Hepatocyte (in vitro differentiated cells): Measurements from ENCODE around the gene DENND6B. TPM values are rescaled to one million over a fixed set of nuclear protein-coding genes. Genes with fewer than 3 reads are reported as not detected.
A peak's percentile ranks its signal among the peaks of the same experiment; 100 is the strongest.

ENCODE experiments used
- DNase-seq: peaks from one replicate; pipeline ENCODE4 v3.0.0-alpha.2; 2016; ENCODE audit warnings: low spot score
- H2AFZ ChIP-seq: fragments of 200-600 bp; sonication (generic); 2 replicates; pipeline ENCODE4 v1.6.0; 2016; ENCODE audit warnings: antibody characterized with exemption, mild to moderate bottlenecking
- H3K27ac ChIP-seq: fragments of 200-600 bp; sonication (generic); 2 replicates; pipeline ENCODE4 v1.5.1; 2016; ENCODE audit warnings: mild to moderate bottlenecking
- H3K27me3 ChIP-seq: fragments of 200-600 bp; sonication (generic); 2 replicates; pipeline ENCODE4 v1.6.1; 2016
- H3K36me3 ChIP-seq: fragments of 200-600 bp; sonication (generic); replicated peaks from 2 replicates; pipeline ENCODE4 v1.5.1; 2016; ENCODE audit warnings: low read depth; ENCODE audit not compliant: insufficient read depth
- H3K4me1 ChIP-seq: fragments of 200-600 bp; sonication (generic); 2 replicates; pipeline ENCODE4 v1.5.1; 2016; ENCODE audit warnings: mild to moderate bottlenecking, moderate library complexity; ENCODE audit not compliant: insufficient read depth
- H3K4me2 ChIP-seq: fragments of 200-600 bp; sonication (generic); 2 replicates; pipeline ENCODE4 v1.6.0; 2016
- H3K4me3 ChIP-seq: fragments of 200-600 bp; sonication (generic); 2 replicates; pipeline ENCODE4 v1.5.1; 2016; ENCODE audit warnings: mild to moderate bottlenecking
- H3K79me2 ChIP-seq: fragments of 200-600 bp; sonication (generic); 2 replicates; pipeline ENCODE4 v1.6.0; 2017; ENCODE audit warnings: mild to moderate bottlenecking
- H3K9me2 ChIP-seq: fragments of 200-600 bp; sonication (generic); replicated peaks from 2 replicates; pipeline ENCODE4 v1.6.0; 2017; ENCODE audit warnings: mild to moderate bottlenecking; ENCODE audit not compliant: insufficient read depth
- H3K9me3 ChIP-seq: fragments of 200-600 bp; sonication (generic); 2 replicates; pipeline ENCODE4 v1.5.1; 2016; ENCODE audit warnings: low read depth, mild to moderate bottlenecking
- H4K20me1 ChIP-seq: fragments of 200-600 bp; sonication (generic); 2 replicates; pipeline ENCODE4 v1.6.0; 2016; ENCODE audit warnings: mild to moderate bottlenecking; ENCODE audit not compliant: insufficient read depth, poor library complexity, severe bottlenecking
- EZH2 ChIP-seq: fragments of 200-600 bp; sonication (generic); IDR thresholded peaks from 2 replicates; pipeline ENCODE4 v1.6.1; 2016; ENCODE audit warnings: antibody characterized with exemption, mild to moderate bottlenecking, borderline replicate concordance
- EZH2phosphoT487 ChIP-seq: fragments of 200-600 bp; sonication (generic); IDR thresholded peaks from one replicate; pipeline ENCODE4 v1.6.1; 2018; ENCODE audit warnings: antibody characterized with exemption, mild to moderate bottlenecking, low read depth, moderate library complexity; ENCODE audit not compliant: unreplicated experiment, severe bottlenecking
- WGBS: methylation state at CpG from one replicate; pipeline ENCODE4 v1.1.6; 2016; ENCODE audit warnings: low lambda C conversion rate; ENCODE audit errors: missing lambda C conversion rate; 5-methylcytosine and 5-hydroxymethylcytosine counted together
- polyA plus RNA-seq: library from polyadenylated mRNA; unstranded; fragments of >200 nt; fragmentation: Nextera tagmentation; extraction: Ambion mirVana; gene quantifications from 2 replicates; pipeline ENCODE4 v1.2.1, GENCODE V29; 2016
- total RNA-seq: library from RNA; depleted of rRNA; stranded (reverse); fragments of >200 nt; gene quantifications from 2 replicates; pipeline ENCODE4 v1.2.3, GENCODE V29; 2014
- TF ChIP-seq, protein P1 (sequence below): fragments of 200-600 bp; sonication (generic); IDR thresholded peaks from 2 replicates; pipeline ENCODE4 v1.5.1; 2016; ENCODE audit warnings: antibody characterized with exemption, mild to moderate bottlenecking; ENCODE audit not compliant: poor library complexity

The DENND6B gene
- total and polyA plus RNA-seq, 2 experiments from 2014 or later = 3.3 to 8.7 TPM

DNA sequence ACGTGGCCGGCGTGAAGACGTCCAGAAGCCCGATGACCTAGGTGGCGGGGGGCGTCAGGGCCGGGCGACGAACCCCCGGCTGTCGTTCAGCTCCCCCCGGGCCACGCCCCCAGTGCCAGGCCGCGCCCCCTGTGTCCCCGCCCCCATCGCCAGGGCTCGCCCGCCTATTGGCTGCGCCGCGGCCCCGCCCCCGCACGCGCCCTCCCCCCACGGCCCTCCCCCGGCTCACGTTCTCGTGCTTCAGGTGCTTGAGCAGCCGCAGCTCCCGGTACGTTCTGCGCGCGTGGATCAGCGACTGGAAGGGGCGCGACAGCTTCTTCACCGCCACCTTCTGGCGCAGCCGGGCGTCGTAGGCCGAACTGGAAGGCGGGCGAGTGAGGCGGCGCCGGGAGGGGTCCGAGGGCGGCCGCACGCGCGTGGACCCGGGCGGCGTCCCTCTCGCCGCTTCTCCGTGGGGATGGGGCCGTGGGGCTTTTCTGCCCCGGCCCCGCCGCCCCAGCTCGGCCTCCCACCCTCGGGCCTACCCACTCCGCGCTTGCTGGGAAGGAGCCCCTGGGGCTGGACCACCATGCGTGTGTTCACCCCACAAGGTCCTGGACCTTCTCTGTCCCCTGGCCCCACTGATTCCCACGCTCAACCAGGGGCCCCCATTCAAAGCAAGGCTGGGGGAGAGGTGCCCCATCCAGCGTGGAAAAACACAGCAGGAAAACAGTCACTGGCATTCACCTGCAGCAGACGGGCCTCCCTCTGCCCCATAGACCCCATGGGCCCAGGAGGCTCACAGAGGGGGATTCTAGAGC, 59.0 kb downstream of the DENND6B start:
- H3K27ac ChIP-seq = no peak overlapping the region
- TF ChIP-seq, protein P1, sequence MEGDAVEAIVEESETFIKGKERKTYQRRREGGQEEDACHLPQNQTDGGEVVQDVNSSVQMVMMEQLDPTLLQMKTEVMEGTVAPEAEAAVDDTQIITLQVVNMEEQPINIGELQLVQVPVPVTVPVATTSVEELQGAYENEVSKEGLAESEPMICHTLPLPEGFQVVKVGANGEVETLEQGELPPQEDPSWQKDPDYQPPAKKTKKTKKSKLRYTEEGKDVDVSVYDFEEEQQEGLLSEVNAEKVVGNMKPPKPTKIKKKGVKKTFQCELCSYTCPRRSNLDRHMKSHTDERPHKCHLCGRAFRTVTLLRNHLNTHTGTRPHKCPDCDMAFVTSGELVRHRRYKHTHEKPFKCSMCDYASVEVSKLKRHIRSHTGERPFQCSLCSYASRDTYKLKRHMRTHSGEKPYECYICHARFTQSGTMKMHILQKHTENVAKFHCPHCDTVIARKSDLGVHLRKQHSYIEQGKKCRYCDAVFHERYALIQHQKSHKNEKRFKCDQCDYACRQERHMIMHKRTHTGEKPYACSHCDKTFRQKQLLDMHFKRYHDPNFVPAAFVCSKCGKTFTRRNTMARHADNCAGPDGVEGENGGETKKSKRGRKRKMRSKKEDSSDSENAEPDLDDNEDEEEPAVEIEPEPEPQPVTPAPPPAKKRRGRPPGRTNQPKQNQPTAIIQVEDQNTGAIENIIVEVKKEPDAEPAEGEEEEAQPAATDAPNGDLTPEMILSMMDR = peak; percentile 36
- no peak for TF ChIP-seq EZH2
- peaks cover 28% of the 10 kb centered on the region for H3K27me3 ChIP-seq
- H3K9me2 ChIP-seq = no peaks in the 10 kb centered on the region
- H2AFZ ChIP-seq = no peak overlapping the region
- peak; percentile 81 for DNase-seq
- H3K9me3 ChIP-seq = no peaks in the 10 kb centered on the region
- WGBS = 13% methylated on average over 22 of the region's 75 CpGs
- no peaks in the 10 kb centered on the region for H4K20me1 ChIP-seq
- H3K4me3 ChIP-seq = no peak overlapping the region
- peak overlapping the region; percentile 82 for H3K4me2 ChIP-seq
- peaks cover 34% of the 10 kb centered on the region for H3K4me1 ChIP-seq
- H3K79me2 ChIP-seq = no peaks in the 10 kb centered on the region
- no peaks in the 10 kb centered on the region for H3K36me3 ChIP-seq

DNA sequence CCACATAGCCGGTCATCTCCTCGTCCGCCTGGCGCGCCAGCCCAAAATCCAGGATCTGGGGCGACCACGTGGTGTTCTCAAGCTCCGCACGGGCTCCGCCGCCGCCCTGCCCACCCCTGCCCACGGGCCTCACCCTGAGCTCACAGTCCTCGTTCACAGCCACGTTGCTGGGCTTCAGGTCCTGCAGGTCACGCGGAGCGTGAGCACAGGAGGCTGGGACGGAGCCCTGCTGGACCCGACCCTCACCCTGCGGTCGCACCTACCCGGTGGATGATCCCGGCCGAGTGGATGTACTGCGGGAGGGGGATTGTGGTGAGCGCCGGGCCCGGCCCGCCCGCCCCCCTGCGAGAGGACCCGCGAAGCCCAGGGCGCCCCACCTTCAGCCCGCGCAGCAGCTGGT, 59.8 kb downstream of the DENND6B start:
- H3K4me1 ChIP-seq = peaks cover 30% of the 10 kb centered on the region
- TF ChIP-seq EZH2 (no peak), EZH2phosphoT487 (no peak)
- TF ChIP-seq, protein P1 = no peak

DNA sequence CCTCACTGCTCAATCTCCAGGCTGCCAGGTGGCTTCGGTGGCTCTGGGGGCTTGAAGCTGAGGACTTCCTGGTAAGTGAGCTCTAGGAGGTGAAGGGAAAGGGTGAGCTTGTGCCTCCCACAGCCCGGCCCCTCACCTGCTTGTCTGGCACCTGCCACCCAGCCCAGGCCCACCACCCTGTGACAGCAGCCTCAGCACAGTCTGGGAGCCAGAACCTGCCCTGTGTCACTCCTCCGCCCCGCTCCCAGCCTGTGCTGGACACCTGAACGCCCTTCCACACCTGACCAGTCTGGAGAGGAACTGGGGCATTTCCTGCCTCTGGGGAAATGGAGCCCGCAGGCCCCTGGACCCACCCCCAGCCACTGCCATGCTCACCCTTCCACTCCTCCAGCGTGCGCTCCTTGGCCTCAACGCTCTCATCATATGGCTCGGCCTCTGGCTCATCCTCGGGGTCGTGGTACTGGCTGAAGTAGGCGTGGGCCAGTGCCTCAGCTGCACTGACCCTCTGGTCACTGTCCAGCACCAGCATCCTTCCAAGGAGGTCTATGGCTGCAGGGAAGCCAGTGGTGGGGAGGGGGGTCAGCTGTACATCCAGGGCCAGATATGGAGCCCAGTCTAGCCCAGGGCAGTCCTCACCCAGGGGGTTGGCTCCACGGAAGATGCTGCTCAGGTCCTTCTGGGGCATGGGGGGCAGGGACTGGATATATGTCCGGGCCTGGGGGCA, 61.7 kb downstream of the DENND6B start:
- no peak for TF ChIP-seq EZH2phosphoT487
- no peak for TF ChIP-seq EZH2
- TF ChIP-seq, protein P1 = no peak
- Histone ChIP-seq H3K27me3 (peaks cover 25% of the 10 kb centered on the region), H3K4me1 (peaks cover 14% of the 10 kb centered on the region)

More for the DNA sequence above, 59.8 kb downstream of the DENND6B start:
- H3K27me3 ChIP-seq = peaks cover 35% of the 10 kb centered on the region
- no peak for DNase-seq
- no peak overlapping the region for H3K4me3 ChIP-seq
- H3K79me2 ChIP-seq = no peaks in the 10 kb centered on the region
- 66% methylated on average over 27 of the region's 37 CpGs for WGBS
- H3K27ac ChIP-seq = no peak overlapping the region
- no peaks in the 10 kb centered on the region for H4K20me1 ChIP-seq
- peak overlapping the region; percentile 82 for H3K4me2 ChIP-seq
- H2AFZ ChIP-seq = no peak overlapping the region
- H3K9me2 ChIP-seq = no peaks in the 10 kb centered on the region
- no peaks in the 10 kb centered on the region for H3K36me3 ChIP-seq
- no peaks in the 10 kb centered on the region for H3K9me3 ChIP-seq

More for the DNA sequence above, 61.7 kb downstream of the DENND6B start:
- Histone ChIP-seq H3K9me2 (no peaks in the 10 kb centered on the region), H4K20me1 (no peaks in the 10 kb centered on the region), H3K79me2 (no peaks in the 10 kb centered on the region), H3K4me3 (no peak overlapping the region), H2AFZ (no peak overlapping the region), H3K36me3 (no peaks in the 10 kb centered on the region), H3K9me3 (no peaks in the 10 kb centered on the region), H3K27ac (no peak overlapping the region), H3K4me2 (no peak overlapping the region)
- no peak for DNase-seq
- WGBS = 87% methylated on average over 14 of the region's 15 CpGs
